CD4-positive, alpha-beta T cell (primary cell): Measurements from ENCODE around the gene UNC79. TPM values are rescaled to one million over a fixed set of nuclear protein-coding genes. Genes with fewer than 3 reads are reported as not detected.

Experiments
- ATAC-seq: fragments of 200-7000 bp; cut with Tn5 transposase; one replicate; pipeline ENCODE4 v1.10.0; 2022; ENCODE audit warnings: mild to moderate bottlenecking; ENCODE audit not compliant: poor library complexity
- CTCF ChIA-PET: fragments of 350-600 bp; sonication (Branson Sonifier 250); formaldehyde crosslinking; loops from one replicate; lab custom pipeline; 2021; ENCODE audit warnings: antibody characterized with exemption, inconsistent platforms; lab: Charles Lee
- POLR2A ChIA-PET: fragments of 350-600 bp; sonication (Branson Sonifier 250); formaldehyde crosslinking; loops from one replicate; lab custom pipeline; 2021; ENCODE audit warnings: antibody characterized with exemption, inconsistent platforms; lab: Charles Lee
- DNase-seq, 14 experiments: peaks; one replicate each; pipeline ENCODE4 v3.0.0-alpha.2; 2013 to 2020; ENCODE audit warnings: mixed read lengths in 2 of 14
- H3K27ac ChIP-seq, 2 donors: one replicate each; pipeline versions ENCODE4 v1.5.1 to v1.7.0; 2013; ENCODE audit warnings: low read length in 2 of 2, low read depth in 1 of 2, mild to moderate bottlenecking in 1 of 2
- H3K27me3 ChIP-seq, 2 experiments: 1 replicate in 1 of 2; 2 replicates in 1 of 2; pipeline versions ENCODE4 v1.6.1 to v1.7.0; 2013; ENCODE audit warnings: low read length in 2 of 2, control low read depth in 1 of 2, mild to moderate bottlenecking in 1 of 2, moderate library complexity in 1 of 2; ENCODE audit not compliant: insufficient read depth in 2 of 2, control insufficient read depth in 1 of 2
- H3K36me3 ChIP-seq: one replicate; pipeline ENCODE4 v1.6.1; 2013; ENCODE audit warnings: low read length, control low read depth; ENCODE audit not compliant: insufficient read depth
- H3K4me1 ChIP-seq: one replicate; pipeline ENCODE4 v1.6.1; 2013; ENCODE audit warnings: low read length, control low read depth; ENCODE audit not compliant: insufficient read depth
- H3K4me3 ChIP-seq: one replicate; pipeline ENCODE4 v1.5.1; 2013; ENCODE audit warnings: mild to moderate bottlenecking, low read length, moderate library complexity
- H3K9me3 ChIP-seq, 2 experiments: 1 replicate in 1 of 2; 2 replicates in 1 of 2; pipeline versions ENCODE4 v1.6.1 to v1.7.0; 2013; ENCODE audit warnings: low read length in 2 of 2, mild to moderate bottlenecking in 2 of 2, control low read depth in 1 of 2, moderate library complexity in 1 of 2; ENCODE audit not compliant: control insufficient read depth in 1 of 2, insufficient read depth in 1 of 2
- H3K27ac Mint-ChIP-seq: one replicate; pipeline ENCODE4 v1.8.0; 2020; ENCODE audit warnings: mixed read lengths
- H3K27me3 Mint-ChIP-seq: one replicate; pipeline ENCODE4 v1.8.0; 2021; ENCODE audit warnings: mixed read lengths
- H3K36me3 Mint-ChIP-seq: one replicate; pipeline ENCODE4 v1.8.0; 2021; ENCODE audit warnings: low read depth, mixed read lengths
- H3K4me1 Mint-ChIP-seq: one replicate; pipeline ENCODE4 v1.8.0; 2021; ENCODE audit warnings: low read depth, mixed read lengths
- H3K4me3 Mint-ChIP-seq: one replicate; pipeline ENCODE4 v1.8.0; 2020; ENCODE audit warnings: mild to moderate bottlenecking, mixed read lengths
- H3K9me3 Mint-ChIP-seq: one replicate; pipeline ENCODE4 v1.8.0; 2020; ENCODE audit warnings: mixed read lengths
- CTCF ChIP-seq: fragments of 200-600 bp; IDR thresholded peaks from one replicate; pipeline ENCODE4 v1.8.0; 2022; ENCODE audit warnings: antibody characterized with exemption, mild to moderate bottlenecking
- intact Hi-C, 2 experiments: fragments of 100-400 bp; cut with DNase I in 1 of 2; cut with micrococcal nuclease in 1 of 2; formaldehyde crosslinking; loops; one replicate each; pipeline versions ENCODE4 v1.15.1 to v1.9.0; 2023 to 2025; cut with DNase I, micrococcal nuclease
- total RNA-seq, 174 experiments: library from RNA in 2 of 174; stranded (reverse) in 2 of 174; gene quantifications; one replicate each; pipeline ENCODE4 v1.2.3 and lab custom pipeline; 2021 to 2026

Gene UNC79
- total RNA-seq, 2 experiments from 2014 or later: not detected

DNA sequence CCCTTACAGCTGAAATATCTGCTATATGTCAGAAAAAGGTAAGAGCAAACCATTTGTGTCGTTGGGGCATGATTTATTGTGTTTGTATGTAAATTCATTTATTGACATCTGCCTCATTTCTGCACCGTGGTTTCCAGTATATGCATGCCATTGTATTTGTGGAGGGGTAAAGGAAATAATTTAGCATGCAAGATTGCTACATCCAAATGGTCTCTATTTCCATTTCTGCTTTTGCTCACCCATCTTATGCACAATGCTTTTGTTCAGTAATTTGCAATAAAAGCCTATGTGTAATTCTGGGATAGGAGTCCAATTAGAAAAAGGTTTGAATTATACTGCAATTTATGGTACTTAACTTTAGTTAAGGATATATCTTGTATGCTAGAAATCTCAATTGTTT lies 101.8 kb downstream of the UNC79 start:
- H3K27me3 ChIP-seq: peaks cover 3 to 10% of the 10 kb centered on the region in 2 experiments
- no peak for ATAC-seq
- H3K9me3 Mint-ChIP-seq: no peaks in the 10 kb centered on the region
- ChIA-PET POLR2A (no interaction called here), CTCF (interaction anchor here (1.3 kb wide), 1 partner anchor 10 kb away, joined by 4 read pairs; no protein-coding TSS in a partner anchor)
- H3K27ac Mint-ChIP-seq: no peak overlapping the region
- peaks cover 46% of the 10 kb centered on the region for H3K27me3 Mint-ChIP-seq
- H3K4me1 ChIP-seq: no peaks in the 10 kb centered on the region
- no peaks in the 10 kb centered on the region for H3K4me1 Mint-ChIP-seq
- H3K36me3 Mint-ChIP-seq: no peaks in the 10 kb centered on the region
- no peaks in the 10 kb centered on the region for H3K9me3 ChIP-seq
- intact Hi-C loops: no loop called here
- no peaks in the 10 kb centered on the region for H3K36me3 ChIP-seq
- H3K27ac ChIP-seq: no peak overlapping the region
- no peak for DNase-seq
- no peak overlapping the region for H3K4me3 ChIP-seq
- TF ChIP-seq CTCF: no peak
- H3K4me3 Mint-ChIP-seq: no peak overlapping the region

- H3K9me3 ChIP-seq: no peaks in the 10 kb centered on the region
- H3K4me1 ChIP-seq: no peaks in the 10 kb centered on the region
- Mint-ChIP-seq H3K27me3 (peaks cover 41% of the 10 kb centered on the region), H3K4me3 (no peak overlapping the region), H3K27ac (no peak overlapping the region), H3K9me3 (no peaks in the 10 kb centered on the region), H3K36me3 (no peaks in the 10 kb centered on the region), H3K4me1 (no peaks in the 10 kb centered on the region)
- CTCF ChIA-PET: no interaction called here
- no peak overlapping the region for H3K27ac ChIP-seq
- H3K36me3 ChIP-seq: no peaks in the 10 kb centered on the region
- no peak overlapping the region for H3K4me3 ChIP-seq
- DNase-seq (no peak), ATAC-seq (no peak)
- POLR2A ChIA-PET: no interaction called here
- intact Hi-C loops: no loop called here
- no peak for TF ChIP-seq CTCF
- H3K27me3 ChIP-seq: peaks cover 3 to 10% of the 10 kb centered on the region in 2 experiments
These were observed 102.7 kb downstream of the UNC79 start for GRCh38 chr14:93533437-93533836.

GRCh38 chr14:93533842-93534241 lies 103.1 kb downstream of the UNC79 start:
- H3K9me3 Mint-ChIP-seq: no peaks in the 10 kb centered on the region
- Histone ChIP-seq H3K9me3 (no peaks in the 10 kb centered on the region), H3K27ac (no peak overlapping the region), H3K36me3 (no peaks in the 10 kb centered on the region), H3K27me3 (peaks cover 3 to 10% of the 10 kb centered on the region in 2 experiments), H3K4me3 (no peak overlapping the region), H3K4me1 (no peaks in the 10 kb centered on the region)
- peak in 3 of 14 experiments; percentile 10 to 43 (median 31) for DNase-seq
- intact Hi-C loops: no loop called here
- no peak overlapping the region for H3K27ac Mint-ChIP-seq
- POLR2A ChIA-PET: no interaction called here
- no peak for ATAC-seq
- H3K4me3 Mint-ChIP-seq: no peak overlapping the region
- H3K36me3 Mint-ChIP-seq: no peaks in the 10 kb centered on the region
- no peak for TF ChIP-seq CTCF
- CTCF ChIA-PET: no interaction called here
- H3K4me1 Mint-ChIP-seq: no peaks in the 10 kb centered on the region
- peaks cover 38% of the 10 kb centered on the region for H3K27me3 Mint-ChIP-seq
